ENCODE measurements around the gene SKP1.

GRCh38 chr5:134136771-134137170 lies 40.0 kb downstream of the SKP1 start:
- TF ChIP-seq CTCF (IDR thresholded peaks at IDR 0.05) (no peak), POLR2A (IDR thresholded peaks at IDR 0.05) (no peak)
